GM12875 (cell line): ENCODE measurements around the gene PRKN.

Experiments used
- H3K4me3 ChIP-seq: one replicate; pipeline ENCODE4 v1.5.1; 2011; ENCODE audit warnings: low read depth, low read length, control low read depth
- CTCF ChIP-seq: IDR thresholded peaks from 2 replicates; pipeline ENCODE4 v1.5.1; 2011; ENCODE audit warnings: low read depth, mild to moderate bottlenecking, control low read depth, inconsistent platforms, low read length, moderate library complexity, borderline replicate concordance; ENCODE audit not compliant: insufficient read depth

Gene PRKN

GRCh38 chr6:162238675-162239074 lies 488.9 kb downstream of the PRKN start:
- TF ChIP-seq CTCF = no peak

DNA sequence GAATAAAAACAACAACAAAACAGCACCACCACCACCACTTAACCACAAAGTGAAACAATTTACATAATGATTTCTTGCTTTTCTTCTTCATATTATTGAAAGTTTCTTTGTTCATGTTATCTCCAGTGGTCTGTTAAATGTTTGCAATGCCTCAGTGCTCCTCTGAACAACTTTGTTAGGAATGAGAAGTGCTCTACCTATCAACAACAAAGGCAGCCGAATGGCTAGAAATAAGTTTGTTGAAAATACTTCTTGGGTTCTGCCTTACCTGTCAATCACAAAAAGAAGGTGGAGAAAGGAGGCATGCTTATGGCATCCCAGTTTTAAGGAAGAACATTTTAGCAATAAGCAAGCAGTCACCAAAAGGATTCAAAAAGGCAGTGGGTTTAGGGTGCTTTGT lies 490.2 kb downstream of the PRKN start:
- no peak for TF ChIP-seq CTCF

More at GRCh38 chr6:162238675-162239074, 488.9 kb downstream of the PRKN start:
- H3K4me3 ChIP-seq = no peak overlapping the region

DNA sequence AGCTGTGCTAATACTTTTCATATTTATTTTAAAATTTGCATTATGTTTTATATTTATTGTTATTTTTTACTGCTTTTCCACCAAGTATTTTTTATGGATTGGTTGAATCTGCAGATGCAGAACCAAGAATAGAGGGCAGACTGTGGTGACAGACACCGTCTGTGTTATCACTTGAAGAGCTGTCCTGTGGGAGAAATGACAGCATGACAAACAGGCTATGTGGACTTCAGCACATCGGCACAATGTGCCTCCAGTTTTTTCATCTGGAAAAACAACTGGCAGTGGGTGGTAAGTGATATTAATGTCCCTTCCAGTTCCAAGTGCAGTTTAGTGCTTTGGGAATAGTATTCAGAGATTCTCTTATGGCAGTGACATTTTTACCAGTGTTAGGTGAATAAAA lies 492.9 kb downstream of the PRKN start:
- H3K4me3 ChIP-seq = no peak overlapping the region
- TF ChIP-seq CTCF = no peak

More for the DNA sequence above, 490.2 kb downstream of the PRKN start:
- H3K4me3 ChIP-seq = no peak overlapping the region

DNA sequence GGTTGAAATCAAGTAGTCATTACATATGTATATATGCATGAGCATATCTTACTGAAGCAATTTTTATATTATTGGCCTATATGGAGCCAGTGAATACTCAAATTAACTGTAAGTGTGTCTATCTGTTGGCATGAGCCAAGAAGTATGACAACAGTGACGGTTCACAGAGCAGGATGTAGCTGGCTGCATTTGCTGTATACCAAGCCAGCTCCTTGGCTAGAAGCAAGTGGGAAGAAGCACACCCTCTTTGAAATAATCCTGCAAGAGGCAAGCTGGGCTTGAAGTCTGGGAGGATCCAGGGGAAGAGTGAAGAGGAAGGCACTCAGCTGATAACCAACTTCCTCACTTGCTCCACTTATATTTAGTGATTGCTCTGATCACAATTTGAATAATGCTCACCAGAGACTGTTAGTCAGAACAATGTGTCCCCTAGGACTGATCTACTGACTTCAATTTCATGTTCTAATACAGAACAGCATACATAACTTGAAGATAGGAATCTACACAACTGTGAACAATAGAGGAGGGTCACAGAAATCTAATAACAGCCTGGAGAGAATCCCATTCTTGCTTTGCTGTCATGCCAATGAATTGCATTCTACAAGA lies 497.3 kb downstream of the PRKN start:
- no peak for TF ChIP-seq CTCF

DNA sequence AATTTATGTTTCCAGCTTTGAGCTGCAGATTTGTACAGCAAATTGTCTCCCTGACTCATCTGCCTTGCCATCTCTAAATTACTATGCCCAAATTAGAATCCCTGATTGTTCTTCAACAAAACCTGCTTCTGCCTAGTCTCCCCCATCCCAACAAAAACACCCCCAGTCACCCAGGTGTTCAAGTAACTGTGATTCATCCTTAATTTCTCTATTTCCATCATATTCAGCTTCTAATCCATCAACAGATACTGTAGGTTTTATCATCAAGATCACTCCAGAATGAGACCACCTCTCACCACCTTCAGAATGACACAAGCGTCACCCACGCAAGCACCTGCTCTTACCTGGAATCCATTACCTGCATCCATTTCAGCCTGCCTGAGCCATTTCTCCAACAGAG lies 498.5 kb downstream of the PRKN start:
- H3K4me3 ChIP-seq = no peak overlapping the region
- TF ChIP-seq CTCF = no peak

More for the DNA sequence above, 497.3 kb downstream of the PRKN start:
- H3K4me3 ChIP-seq = no peak overlapping the region

DNA sequence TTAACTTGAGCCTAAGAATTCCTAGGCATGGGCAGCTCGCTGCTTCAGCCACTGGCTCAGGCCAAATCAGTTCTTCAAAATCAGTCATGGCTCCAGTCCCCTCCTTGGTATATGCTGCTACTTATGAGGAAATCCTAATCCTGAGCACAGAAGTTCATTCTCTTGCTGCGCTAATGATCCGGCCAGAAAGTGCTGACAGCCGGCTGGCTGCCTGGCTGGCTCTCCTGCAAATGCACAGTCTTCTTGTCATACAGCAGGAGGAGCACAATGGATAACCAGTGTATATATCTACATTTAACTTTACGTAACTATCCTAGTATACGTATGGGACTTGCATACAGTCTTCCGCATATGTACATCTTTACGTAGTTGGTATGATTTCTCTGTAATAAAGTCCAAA lies 500.8 kb downstream of the PRKN start:
- H3K4me3 ChIP-seq = no peak overlapping the region
- TF ChIP-seq CTCF = no peak

GRCh38 chr6:162222521-162222920 lies 505.0 kb downstream of the PRKN start:
- no peak overlapping the region for H3K4me3 ChIP-seq
- no peak for TF ChIP-seq CTCF
